ENCODE results near the gene NLRP3.

- TF ChIP-seq CTCF (IDR thresholded peaks at IDR 0.05 in 2 of 3, conservative IDR thresholded peaks at IDR 0.05 in 1 of 3; ENCODE audit: insufficient read depth in 2 of 3, low read depth in 1 of 3, low read length in 3 of 3) (no peak), SUPT5H (IDR thresholded peaks at IDR 0.05) (no peak), KLF1 (tag; IDR thresholded peaks at IDR 0.05) (no peak), EP300 (IDR thresholded peaks at IDR 0.05; ENCODE audit: low read length) (no peak), ZC3H4 (CRISPR knock-in tag; IDR thresholded peaks at IDR 0.05; ENCODE audit: borderline replicate concordance) (no peak), RCOR1 (IDR thresholded peaks at IDR 0.05; ENCODE audit: borderline replicate concordance in 1 of 2, low read depth in 2 of 2, low read length in 2 of 2) (no peak), POLR2AphosphoS5 (IDR thresholded peaks at IDR 0.05; ENCODE audit: control insufficient read depth, insufficient read depth, low read depth, low read length) (no peak), ARID4B (CRISPR knock-in tag; IDR thresholded peaks at IDR 0.05) (no peak), ZNF436 (CRISPR knock-in tag; IDR thresholded peaks at IDR 0.05) (no peak), SMC3 (conservative IDR thresholded peaks at IDR 0.05; ENCODE audit: insufficient read depth, low read depth, low read length) (no peak), ZFP1 (CRISPR knock-in tag; IDR thresholded peaks at IDR 0.05) (no peak)
Measured at GRCh38 chr1:247378334-247379073, 37.5 kb upstream of the NLRP3 start.

Measured in K562 (cell line).